HG02943 (cell line): ENCODE results near the gene FXYD6.

Experiments used
- ATAC-seq: cut with Tn5 transposase; IDR thresholded peaks from one replicate; pipeline ENCODE4 v1.9.1; 2021; ENCODE audit warnings: mild to moderate bottlenecking, low read depth, moderate library complexity; ENCODE audit not compliant: unreplicated experiment

FXYD6 gene

DNA sequence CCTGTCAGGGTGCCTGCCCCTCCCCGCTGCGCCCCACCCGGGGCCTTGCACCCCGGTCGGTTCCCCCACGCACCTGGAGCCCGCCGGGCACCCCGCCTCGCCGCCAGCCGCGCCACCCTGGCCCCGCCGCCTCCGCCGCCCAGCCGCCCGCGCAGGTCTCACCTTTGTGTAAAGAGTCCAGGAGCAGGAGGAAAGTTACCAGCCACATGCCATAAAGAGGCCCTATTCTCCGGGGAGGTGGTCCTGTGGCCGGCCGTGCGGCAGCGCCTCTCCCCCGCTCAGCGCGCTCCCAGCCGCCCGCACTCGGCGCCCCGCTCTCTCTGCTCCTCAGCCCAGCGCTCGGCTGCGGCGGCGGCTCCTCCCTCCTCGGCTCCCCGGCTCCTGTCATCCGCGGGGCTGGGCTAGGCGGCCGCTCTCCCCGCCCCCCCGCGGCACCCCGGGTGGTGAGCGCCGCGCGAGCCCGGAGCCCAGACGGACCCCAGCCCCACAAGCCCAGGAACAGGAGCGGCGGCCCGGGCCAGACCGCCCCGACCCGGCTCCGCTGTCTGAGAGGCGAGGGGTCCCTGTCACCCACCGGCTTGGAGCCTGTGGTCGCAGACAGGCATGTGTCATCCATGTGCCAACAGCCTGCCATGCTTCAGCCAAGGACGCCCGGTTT lies 79.5 kb downstream of the FXYD6 start, which contains the start of gene DSCAML1:
Gene DSCAML1 (minus strand): TSS at position 345 of the 658 bp plus-strand sequence. CDS start 137 bp downstream, at position 208.
- ATAC-seq: no peak

GRCh38 chr11:117796456-117796871 lies 80.0 kb downstream of the FXYD6 start:
- no peak for ATAC-seq

DNA sequence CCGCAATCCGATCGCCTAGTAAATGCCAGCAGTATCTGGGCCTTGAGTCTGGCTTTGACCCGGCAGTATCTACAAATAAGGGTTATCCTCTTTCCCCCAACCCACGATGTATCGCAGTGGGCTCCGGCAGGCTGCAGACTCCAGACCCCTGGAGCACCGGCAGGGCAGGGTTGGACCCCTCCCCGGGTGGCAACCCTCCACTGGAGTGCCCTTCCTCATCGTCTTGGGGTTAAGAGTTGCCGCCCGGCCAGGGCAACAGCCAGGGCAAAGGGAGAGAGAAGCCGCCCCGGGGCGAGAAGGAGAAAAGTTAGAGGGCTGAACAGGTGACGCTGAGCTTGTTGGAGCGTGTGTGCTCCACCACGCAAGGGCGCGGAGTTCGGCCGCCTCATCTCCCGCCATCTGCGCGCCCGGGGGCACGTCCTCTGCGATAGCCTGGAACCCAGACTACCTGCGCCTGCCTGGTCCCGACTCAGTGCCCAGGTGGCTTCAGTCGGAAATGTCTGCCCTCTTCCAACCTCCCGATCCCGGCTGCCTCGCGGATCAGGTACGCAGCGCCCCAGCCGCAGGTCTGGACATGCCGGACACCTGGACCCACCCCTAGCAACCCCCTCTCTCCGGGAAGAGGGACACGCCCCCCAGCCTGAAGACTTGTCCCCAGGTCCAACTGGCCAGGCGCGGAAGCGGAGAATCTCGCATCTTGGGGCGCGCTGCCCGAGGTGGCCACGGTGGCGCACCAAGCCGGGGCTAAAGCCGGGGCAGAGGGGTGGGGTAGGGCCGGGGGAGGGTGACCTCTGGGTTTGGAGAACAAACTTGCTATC lies 80.6 kb downstream of the FXYD6 start:
- no peak for ATAC-seq

DNA sequence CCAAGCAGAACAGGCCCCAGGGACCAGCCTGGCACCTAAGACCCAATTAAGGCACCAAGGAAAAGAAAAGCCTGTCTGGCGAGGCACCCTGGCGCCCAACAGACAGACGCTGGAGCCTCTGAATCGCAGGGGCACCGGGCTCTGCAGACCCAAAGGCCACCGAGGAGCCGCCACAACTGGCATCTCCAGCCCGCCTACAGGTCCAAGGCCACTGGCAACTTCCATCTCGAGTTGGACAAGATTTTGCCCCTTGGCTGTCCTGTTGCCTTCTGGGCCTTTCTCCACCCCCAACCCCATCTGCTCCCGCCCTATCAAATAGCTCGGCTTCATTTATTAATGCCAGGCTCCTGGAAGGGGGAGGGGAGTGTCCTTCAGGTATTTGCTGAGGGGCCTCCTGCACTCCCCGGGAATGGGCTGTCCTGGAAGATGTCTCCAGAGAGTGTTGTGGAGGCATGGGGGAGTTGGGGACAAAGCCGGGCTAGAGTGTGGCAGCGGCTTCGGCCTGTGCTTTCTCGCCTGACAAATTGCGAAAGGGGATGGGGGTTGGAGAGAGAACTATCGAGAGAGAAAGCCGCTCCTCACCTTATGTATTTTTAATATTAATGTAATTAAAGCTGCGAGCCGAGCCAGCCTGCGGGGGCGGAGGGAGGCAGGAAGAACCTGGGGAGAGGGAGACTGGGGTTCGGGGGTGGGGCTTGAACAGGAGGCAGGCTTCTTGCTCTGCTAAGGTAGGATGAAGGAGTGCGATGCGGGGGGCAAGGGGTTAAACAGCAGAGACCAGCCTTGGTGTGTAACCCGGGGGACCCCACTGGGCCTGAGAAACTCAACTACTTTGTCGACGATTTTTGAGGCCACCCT lies 81.5 kb downstream of the FXYD6 start:
- ATAC-seq: no peak

- no peak for ATAC-seq
These were observed 82.3 kb downstream of the FXYD6 start for GRCh38 chr11:117794135-117794534.

DNA sequence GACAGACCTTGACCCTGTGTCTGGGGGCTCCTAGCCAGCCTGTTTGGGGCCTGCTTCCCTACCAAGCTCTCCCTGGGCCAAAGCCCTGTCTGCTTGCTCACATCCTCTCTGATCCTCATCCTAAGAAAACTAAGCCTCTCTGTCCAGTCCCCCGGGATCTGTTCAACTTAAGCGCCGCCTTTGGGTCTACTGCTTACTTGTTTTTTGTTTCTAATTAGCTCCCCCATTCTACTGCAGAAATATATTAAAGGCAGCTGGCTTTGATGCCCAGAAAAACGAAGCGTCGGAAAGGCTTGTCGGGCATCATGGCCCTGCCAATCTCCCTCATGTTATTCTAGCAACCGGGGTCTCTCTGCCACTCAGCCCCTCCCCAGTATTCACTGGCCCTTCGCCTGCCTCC lies 82.9 kb downstream of the FXYD6 start:
- ATAC-seq: no peak

GRCh38 chr11:117792992-117793391 lies 83.5 kb downstream of the FXYD6 start:
- ATAC-seq: no peak

DNA sequence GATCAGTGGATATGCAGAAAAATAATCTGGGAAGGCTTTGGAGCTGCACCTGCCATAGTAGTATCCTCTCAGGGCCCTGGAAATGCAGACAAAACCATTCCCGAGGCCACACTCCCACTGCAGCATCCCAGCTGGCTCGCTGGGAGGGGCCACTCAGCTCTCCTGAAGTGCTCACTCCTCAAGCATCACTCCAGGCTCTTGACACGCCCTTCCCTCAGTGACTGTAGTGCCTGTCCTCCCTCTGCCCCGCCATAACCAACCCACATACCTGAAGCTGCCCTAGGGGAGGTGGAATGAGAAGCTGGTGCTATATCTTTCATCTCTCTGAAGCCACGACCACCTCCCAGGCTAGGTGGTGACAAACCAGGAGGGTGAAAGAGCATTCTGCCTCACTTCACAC lies 84.2 kb downstream of the FXYD6 start:
- no peak for ATAC-seq

- no peak for ATAC-seq
These were observed 86.2 kb downstream of the FXYD6 start for GRCh38 chr11:117790279-117790678.

DNA sequence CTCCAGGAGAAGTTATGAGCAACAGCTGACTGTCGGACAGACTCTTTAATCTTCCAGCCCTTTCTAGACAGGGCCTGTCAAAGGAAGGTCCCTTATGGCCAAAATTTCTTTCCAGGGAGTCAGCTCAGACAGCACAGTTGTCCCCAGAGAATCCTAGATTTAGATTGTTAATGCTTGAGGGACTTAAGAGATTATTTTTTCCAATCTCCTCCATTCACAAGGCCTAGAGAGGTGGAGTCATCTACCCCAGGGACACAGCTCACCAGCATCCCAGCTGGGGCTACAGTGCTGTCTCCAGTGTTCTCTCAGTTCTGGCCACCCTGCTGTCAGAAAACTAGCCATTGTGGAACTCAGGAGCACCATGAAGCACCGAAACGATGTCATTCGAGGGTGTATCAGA lies 87.2 kb downstream of the FXYD6 start:
- no peak for ATAC-seq
